ENCODE measurements around the gene OVOL1. TPM values are rescaled to one million over a fixed set of nuclear protein-coding genes. Genes with fewer than 3 reads are reported as not detected.
A peak's percentile ranks its signal among the peaks of the same experiment; 100 is the strongest.

Gene OVOL1
- total and polyA plus RNA-seq, 2 of the 8 experiments (the other 6 are each of a cell fraction or from before 2014, with no cell fraction given), result 2.6 to 3.4 TPM

DNA sequence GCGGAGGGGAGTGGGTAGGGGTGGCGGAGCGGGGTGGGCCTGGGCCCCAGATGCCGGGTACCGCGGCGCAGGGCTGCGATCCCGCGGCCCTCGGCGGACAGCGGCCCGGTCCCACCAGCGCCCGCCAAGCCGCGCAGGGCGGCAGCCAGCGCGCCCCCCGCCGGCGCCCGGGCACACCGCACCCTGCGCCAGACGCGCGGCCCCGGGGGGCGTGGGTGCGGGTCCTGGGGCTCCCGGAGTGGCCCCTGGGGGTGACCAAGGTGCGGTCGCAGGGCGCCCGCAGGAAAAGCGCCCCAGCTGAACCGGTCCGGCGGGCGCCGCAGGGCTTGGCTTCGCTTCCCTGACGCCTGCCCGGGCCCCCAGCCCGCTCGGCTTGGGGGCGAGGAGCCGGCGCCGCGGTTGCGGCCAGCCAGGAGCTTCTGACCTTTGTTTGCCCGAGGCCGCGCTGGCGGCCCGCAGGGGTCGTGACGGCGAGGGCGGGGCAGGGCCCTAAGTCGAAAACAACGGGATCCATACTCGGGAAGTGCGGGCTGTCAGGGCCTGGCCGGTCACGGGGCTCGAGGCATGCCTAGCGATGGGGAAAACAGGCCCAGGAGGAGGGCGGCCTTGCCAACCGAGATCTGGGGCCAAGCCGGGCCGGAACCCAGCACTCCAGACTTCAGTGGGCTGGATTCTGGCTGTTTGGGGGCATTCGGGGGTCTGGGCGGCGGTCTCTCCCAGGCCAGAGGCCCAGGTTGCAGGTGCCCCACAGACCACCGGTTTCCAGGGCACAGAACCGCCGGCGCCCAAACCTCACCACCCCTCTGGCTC is 5.5 kb upstream of the OVOL1 start (continued):
- TF ChIP-seq ATF2 (IDR thresholded peaks at IDR 0.05; ENCODE audit: low read length) (no peak), CTBP2 (IDR thresholded peaks at IDR 0.05; ENCODE audit: borderline replicate concordance, insufficient read depth, insufficient read length, low read length) (no peak), POLR2AphosphoS5 (IDR thresholded peaks at IDR 0.05; ENCODE audit: low read depth, low read length) (no peak), CREB1 (IDR thresholded peaks at IDR 0.05) (peak; percentile 25; the same call in 1 of the 2 replicates), PHF8 (conservative IDR thresholded peaks at IDR 0.05; ENCODE audit: low read depth, low read length) (peak; percentile 41; the same call in 1 of the 2 replicates)
